Smooth muscle cell (in vitro differentiated cells): Measurements from ENCODE around the gene CALCR. TPM values are rescaled to one million over a fixed set of nuclear protein-coding genes. Genes with fewer than 3 reads are reported as not detected.

Source experiments
- DNase-seq: peaks from one replicate; lab custom pipeline; 2025; ENCODE audit not compliant: unreplicated experiment; lab: John Stamatoyannopoulos, UW
- H2AFZ ChIP-seq: fragments of 200-600 bp; sonication (generic); 2 replicates; pipeline ENCODE4 v1.6.0; 2016; ENCODE audit warnings: antibody characterized with exemption, low read depth, mild to moderate bottlenecking
- H3F3A ChIP-seq: fragments of 200-600 bp; sonication (generic); 2 replicates; pipeline ENCODE4 v1.6.0; 2017; ENCODE audit warnings: antibody characterized with exemption, low read depth
- H3K27ac ChIP-seq: fragments of 200-600 bp; sonication (generic); 2 replicates; pipeline ENCODE4 v1.5.1; 2016; ENCODE audit warnings: low read depth, mild to moderate bottlenecking
- H3K27me3 ChIP-seq: fragments of 200-600 bp; sonication (generic); 2 replicates; pipeline ENCODE4 v1.6.1; 2016; ENCODE audit warnings: low read depth, mild to moderate bottlenecking
- H3K36me3 ChIP-seq: fragments of 200-600 bp; sonication (generic); 2 replicates; pipeline ENCODE4 v1.5.1; 2016; ENCODE audit warnings: low read depth
- H3K4me1 ChIP-seq: fragments of 200-600 bp; sonication (generic); 2 replicates; pipeline ENCODE4 v1.5.1; 2016; ENCODE audit warnings: low read depth
- H3K4me2 ChIP-seq: fragments of 200-600 bp; sonication (generic); 2 replicates; pipeline ENCODE4 v1.6.0; 2016; ENCODE audit warnings: mild to moderate bottlenecking
- H3K4me3 ChIP-seq: fragments of 200-600 bp; sonication (generic); 2 replicates; pipeline ENCODE4 v1.5.1; 2016; ENCODE audit warnings: mild to moderate bottlenecking
- H3K79me2 ChIP-seq: fragments of 200-600 bp; sonication (generic); 2 replicates; pipeline ENCODE4 v1.6.0; 2016; ENCODE audit warnings: low read depth, mild to moderate bottlenecking
- H3K9ac ChIP-seq: fragments of 200-600 bp; sonication (generic); 2 replicates; pipeline ENCODE4 v1.6.0; 2016; ENCODE audit warnings: low read depth
- H3K9me3 ChIP-seq: fragments of 200-600 bp; sonication (generic); replicated peaks from 2 replicates; pipeline ENCODE4 v1.5.1; 2016; ENCODE audit warnings: low read depth
- H4K20me1 ChIP-seq: fragments of 200-600 bp; sonication (generic); 2 replicates; pipeline ENCODE4 v1.6.0; 2016; ENCODE audit warnings: low read depth
- WGBS: methylation state at CpG from one replicate; pipeline ENCODE4 v1.1.7; 2016; ENCODE audit warnings: low lambda C conversion rate; 5-methylcytosine and 5-hydroxymethylcytosine counted together
- polyA plus RNA-seq: library from polyadenylated mRNA; unstranded; fragments of >200 nt; fragmentation: Nextera tagmentation; extraction: Ambion mirVana; gene quantifications from 2 replicates; pipeline ENCODE4 v1.2.1, GENCODE V29; 2016
- total RNA-seq: library from RNA; depleted of rRNA; stranded (reverse); fragments of >200 nt; gene quantifications from 2 replicates; pipeline ENCODE4 v1.2.3, GENCODE V29; 2014
- TF ChIP-seq, protein P1 (sequence below): fragments of 200-600 bp; sonication (generic); IDR thresholded peaks from 2 replicates; pipeline ENCODE4 v1.5.1; 2017; ENCODE audit warnings: borderline replicate concordance, mild to moderate bottlenecking, antibody characterized with exemption; ENCODE audit not compliant: insufficient read depth, poor library complexity, severe bottlenecking

The CALCR gene
- total and polyA plus RNA-seq, 2 experiments from 2014 or later, result not detected

DNA sequence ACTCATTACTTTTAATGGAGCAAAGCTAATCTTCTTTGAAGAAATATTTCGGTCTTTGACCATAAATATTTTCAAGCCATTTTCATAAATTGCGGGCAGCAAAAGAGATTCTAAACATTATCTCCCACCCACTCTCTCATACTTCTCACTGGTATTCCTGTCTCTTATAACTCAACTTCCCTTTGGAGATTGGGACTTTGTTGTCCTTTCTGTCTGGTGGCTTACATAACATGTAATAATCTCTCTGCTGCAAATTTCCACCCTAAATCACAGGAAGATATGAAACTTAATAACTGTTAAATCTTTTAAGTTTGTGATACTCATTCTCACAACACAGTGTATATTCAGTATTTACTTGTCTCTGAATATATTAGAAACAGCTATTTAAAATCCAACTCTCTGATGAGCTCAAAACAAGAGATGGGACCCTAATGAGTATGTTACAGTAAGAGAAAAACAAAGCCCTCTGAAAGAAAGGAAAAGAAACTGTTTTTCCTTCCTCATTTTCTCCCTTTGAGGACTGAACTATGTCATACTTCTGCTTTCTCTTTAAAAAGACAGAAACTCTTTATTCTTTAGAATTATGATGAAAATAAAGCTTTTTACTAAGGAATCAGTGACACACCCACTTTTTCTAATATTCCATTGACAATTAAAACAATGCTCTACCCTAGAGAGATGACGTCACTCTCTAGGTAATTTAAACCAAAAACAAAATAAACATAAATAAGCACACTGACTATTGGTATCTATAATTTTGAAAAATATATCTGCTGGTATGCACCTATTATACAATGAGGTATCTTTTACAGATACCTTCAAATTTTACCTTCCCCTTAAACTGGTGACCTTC, 14.7 kb downstream of the CALCR start:
- Histone ChIP-seq H3K4me3 (no peak overlapping the region), H3K27ac (no peak overlapping the region)
- WGBS, result 84% methylated on average over 3 of the region's 3 CpGs

DNA sequence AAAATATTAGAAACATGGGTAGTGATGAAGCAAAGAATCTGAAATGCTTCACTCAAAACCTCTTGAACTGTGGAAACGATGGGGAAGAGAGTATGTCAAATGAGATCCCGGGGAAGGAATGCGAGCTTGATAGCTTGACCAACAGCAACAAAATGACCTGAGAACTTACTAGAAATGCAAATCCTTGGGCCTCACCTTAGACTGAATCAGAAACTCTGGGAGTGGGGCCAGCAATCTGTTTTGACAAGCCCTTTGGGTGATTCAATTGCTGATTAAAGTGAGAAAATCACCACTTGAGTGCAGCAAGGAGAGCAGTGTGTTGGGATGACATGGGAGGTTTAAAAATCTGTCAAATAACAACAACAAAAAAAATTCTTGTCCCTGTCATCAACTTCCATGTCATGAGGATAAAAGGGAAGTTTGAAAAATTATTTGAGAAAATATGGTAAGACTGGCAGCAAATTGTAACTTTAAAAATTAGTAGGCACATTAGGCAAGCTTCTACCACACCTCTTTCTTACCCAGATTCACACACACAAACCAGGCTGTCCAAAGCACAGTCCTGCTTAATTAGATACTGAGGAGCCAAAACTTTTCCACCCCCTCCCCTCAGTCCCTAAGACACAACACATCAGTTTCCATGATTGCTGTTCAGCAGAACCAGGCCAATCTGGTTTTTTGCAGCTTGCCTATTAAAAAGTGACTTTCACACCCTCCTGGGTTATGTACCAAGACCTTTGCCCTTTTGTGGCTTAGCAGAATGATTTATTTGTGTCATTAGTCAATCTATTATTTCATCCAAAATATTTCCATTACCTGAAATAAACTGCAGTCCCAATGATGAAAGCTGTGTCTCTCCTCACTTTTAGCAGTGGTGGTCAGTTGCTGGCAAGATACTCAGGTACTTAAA, 15.6 kb downstream of the CALCR start:
- Histone ChIP-seq H3K4me2 (no peak overlapping the region), H3K79me2 (no peaks in the 10 kb centered on the region), H3K27me3 (no peaks in the 10 kb centered on the region), H3K27ac (no peak overlapping the region), H3K4me1 (peaks cover 4% of the 10 kb centered on the region), H4K20me1 (no peaks in the 10 kb centered on the region), H3K9me3 (no peaks in the 10 kb centered on the region), H2AFZ (no peak overlapping the region), H3K9ac (no peak overlapping the region), H3K4me3 (no peak overlapping the region), H3K36me3 (no peaks in the 10 kb centered on the region), H3F3A (no peaks in the 10 kb centered on the region)
- TF ChIP-seq, protein P1, sequence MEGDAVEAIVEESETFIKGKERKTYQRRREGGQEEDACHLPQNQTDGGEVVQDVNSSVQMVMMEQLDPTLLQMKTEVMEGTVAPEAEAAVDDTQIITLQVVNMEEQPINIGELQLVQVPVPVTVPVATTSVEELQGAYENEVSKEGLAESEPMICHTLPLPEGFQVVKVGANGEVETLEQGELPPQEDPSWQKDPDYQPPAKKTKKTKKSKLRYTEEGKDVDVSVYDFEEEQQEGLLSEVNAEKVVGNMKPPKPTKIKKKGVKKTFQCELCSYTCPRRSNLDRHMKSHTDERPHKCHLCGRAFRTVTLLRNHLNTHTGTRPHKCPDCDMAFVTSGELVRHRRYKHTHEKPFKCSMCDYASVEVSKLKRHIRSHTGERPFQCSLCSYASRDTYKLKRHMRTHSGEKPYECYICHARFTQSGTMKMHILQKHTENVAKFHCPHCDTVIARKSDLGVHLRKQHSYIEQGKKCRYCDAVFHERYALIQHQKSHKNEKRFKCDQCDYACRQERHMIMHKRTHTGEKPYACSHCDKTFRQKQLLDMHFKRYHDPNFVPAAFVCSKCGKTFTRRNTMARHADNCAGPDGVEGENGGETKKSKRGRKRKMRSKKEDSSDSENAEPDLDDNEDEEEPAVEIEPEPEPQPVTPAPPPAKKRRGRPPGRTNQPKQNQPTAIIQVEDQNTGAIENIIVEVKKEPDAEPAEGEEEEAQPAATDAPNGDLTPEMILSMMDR, result no peak
- 50% methylated on average over 3 of the region's 3 CpGs for WGBS
- no peak for DNase-seq

More for the DNA sequence above, 14.7 kb downstream of the CALCR start:
- H3K79me2 ChIP-seq, result no peaks in the 10 kb centered on the region
- no peaks in the 10 kb centered on the region for H3K27me3 ChIP-seq
- DNase-seq, result no peak
- H3K9ac ChIP-seq, result no peak overlapping the region
- no peak overlapping the region for H2AFZ ChIP-seq
- no peaks in the 10 kb centered on the region for H4K20me1 ChIP-seq
- TF ChIP-seq, protein P1, result no peak
- no peak overlapping the region for H3K4me2 ChIP-seq
- peaks cover 4% of the 10 kb centered on the region for H3K4me1 ChIP-seq
- H3K36me3 ChIP-seq, result no peaks in the 10 kb centered on the region
- no peaks in the 10 kb centered on the region for H3K9me3 ChIP-seq
- no peaks in the 10 kb centered on the region for H3F3A ChIP-seq

DNA sequence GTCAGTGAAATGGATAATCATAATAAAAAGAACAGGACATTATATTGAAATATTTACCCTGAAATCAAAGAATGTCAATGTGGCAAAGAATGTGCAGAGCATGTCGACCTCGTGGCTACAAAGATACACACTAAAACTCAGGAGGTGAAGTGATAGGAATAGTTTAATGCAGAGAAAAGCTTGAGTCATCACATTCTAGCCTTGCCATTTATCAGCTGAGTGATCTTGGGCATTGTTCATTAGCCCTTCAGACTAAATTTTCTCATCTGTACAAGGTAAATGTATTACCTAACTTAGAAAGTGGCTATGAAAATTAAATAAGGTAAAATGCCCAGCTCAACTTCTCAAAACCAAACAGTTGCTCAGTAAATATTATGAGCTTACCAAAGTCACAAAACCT, 22.6 kb downstream of the CALCR start:
- H4K20me1 ChIP-seq, result no peaks in the 10 kb centered on the region
- no peak overlapping the region for H3K4me2 ChIP-seq
- no peaks in the 10 kb centered on the region for H3K79me2 ChIP-seq
- no peak overlapping the region for H3K9ac ChIP-seq
- no peaks in the 10 kb centered on the region for H3K27me3 ChIP-seq
- H3F3A ChIP-seq, result no peaks in the 10 kb centered on the region
- TF ChIP-seq, protein P1, result no peak
- no peak overlapping the region for H3K4me3 ChIP-seq
- H3K9me3 ChIP-seq, result no peaks in the 10 kb centered on the region
- 82% methylated on average over 2 of the region's 2 CpGs for whole genome bisulfite sequencing
- H2AFZ ChIP-seq, result no peak overlapping the region
- peaks cover 5% of the 10 kb centered on the region for H3K4me1 ChIP-seq
- DNase-seq, result no peak
- H3K36me3 ChIP-seq, result no peaks in the 10 kb centered on the region
- no peak overlapping the region for H3K27ac ChIP-seq
